ENCODE measurements around the gene GPATCH3. TPM values are rescaled to one million over a fixed set of nuclear protein-coding genes. Genes with fewer than 3 reads are reported as not detected.
"Not testable (repeated sequence)": the region's sequence is repeated elsewhere in the genome, so short reads cannot be mapped to it uniquely, and the experiment has no call there.

Gene GPATCH3
- total and polyA plus RNA-seq, 2 donors = 6.4 to 11.2 TPM

DNA sequence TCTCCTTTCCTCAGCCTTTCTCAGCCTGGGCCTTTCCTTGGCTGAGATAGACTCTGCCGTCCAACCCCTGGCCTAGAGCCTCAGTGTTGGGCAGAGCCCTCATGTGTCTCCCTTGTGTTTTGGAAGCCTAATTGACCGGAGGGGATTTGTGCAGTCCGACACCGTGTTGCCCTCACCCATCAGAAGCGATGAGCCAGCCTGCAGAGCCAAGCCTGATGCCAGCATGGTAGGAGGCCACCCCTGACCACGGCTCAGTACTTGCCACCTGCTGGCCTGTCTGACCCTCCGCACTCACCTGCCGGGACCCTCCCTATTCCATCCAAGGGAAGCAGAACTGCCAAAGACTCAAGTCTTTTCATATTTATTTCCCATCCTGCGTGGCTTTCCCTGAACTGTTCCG, 46.7 kb downstream of the GPATCH3 start:
- Histone ChIP-seq H3K36me3 (ENCODE audit: insufficient read depth) (peaks cover 2% of the 10 kb centered on the region), H3K4me1 (ENCODE audit: insufficient read depth) (no peaks in the 10 kb centered on the region), H3K4me3 (ENCODE audit: low read depth, low read length) (no peak overlapping the region), H3K27ac (ENCODE audit: low read depth) (no peak overlapping the region)
- DNase-seq (ENCODE audit: extremely low spot score) = no peak
- 94% methylated on average over 10 of the region's 10 CpGs for whole genome bisulfite sequencing

DNA sequence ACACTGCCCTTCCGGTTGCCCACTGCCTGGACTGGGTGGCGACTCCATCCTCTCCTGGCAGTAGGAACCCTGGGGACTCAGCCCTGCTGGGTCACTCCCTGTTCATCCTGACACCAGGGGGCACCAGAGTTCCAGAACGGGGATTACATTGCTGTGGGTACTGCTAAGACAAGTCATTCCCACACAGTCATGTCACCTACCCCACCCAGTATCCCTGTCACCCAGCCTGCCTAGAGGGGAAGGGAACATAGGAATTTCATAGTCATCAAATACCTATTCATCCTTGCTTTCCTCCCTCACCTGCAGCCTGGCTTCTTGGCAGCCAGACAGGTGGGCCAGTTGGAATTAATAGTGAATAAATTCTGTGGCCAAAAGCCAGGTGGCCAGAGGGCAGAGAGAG, 47.1 kb downstream of the GPATCH3 start:
- Histone ChIP-seq H3K4me3 (ENCODE audit: low read depth, low read length) (no peak overlapping the region), H3K27ac (ENCODE audit: low read depth) (no peak overlapping the region), H3K36me3 (ENCODE audit: insufficient read depth) (peaks cover 2% of the 10 kb centered on the region), H3K4me1 (ENCODE audit: insufficient read depth) (no peaks in the 10 kb centered on the region)
- WGBS = 20% methylated on average over 3 of the region's 3 CpGs
- DNase-seq (ENCODE audit: extremely low spot score) = no peak

DNA sequence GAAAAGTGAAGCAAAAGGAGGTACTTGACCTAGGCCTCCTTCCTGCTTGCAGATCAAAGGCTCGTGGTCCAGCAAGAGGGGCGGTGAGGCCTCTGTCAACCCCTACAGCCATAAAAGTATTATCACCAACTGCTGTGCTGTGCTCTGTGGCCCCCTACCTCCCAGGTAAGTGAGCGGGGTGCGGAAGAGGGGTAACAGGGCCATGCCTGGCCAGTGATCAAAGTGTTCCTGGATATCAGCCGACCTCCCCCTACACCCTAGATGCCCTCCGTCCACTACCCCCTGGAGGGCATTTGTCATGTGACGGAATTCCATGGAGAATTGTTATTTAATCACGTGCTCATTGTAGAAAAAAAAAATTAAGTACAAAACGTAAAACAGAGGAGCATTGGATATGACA, 47.6 kb downstream of the GPATCH3 start:
- WGBS = 73% methylated on average over 9 of the region's 9 CpGs
- DNase-seq (ENCODE audit: extremely low spot score) = no peak
- Histone ChIP-seq H3K4me3 (ENCODE audit: low read depth, low read length) (no peak overlapping the region), H3K36me3 (ENCODE audit: insufficient read depth) (peaks cover 2% of the 10 kb centered on the region), H3K4me1 (ENCODE audit: insufficient read depth) (no peaks in the 10 kb centered on the region), H3K27ac (ENCODE audit: low read depth) (no peak overlapping the region)

DNA sequence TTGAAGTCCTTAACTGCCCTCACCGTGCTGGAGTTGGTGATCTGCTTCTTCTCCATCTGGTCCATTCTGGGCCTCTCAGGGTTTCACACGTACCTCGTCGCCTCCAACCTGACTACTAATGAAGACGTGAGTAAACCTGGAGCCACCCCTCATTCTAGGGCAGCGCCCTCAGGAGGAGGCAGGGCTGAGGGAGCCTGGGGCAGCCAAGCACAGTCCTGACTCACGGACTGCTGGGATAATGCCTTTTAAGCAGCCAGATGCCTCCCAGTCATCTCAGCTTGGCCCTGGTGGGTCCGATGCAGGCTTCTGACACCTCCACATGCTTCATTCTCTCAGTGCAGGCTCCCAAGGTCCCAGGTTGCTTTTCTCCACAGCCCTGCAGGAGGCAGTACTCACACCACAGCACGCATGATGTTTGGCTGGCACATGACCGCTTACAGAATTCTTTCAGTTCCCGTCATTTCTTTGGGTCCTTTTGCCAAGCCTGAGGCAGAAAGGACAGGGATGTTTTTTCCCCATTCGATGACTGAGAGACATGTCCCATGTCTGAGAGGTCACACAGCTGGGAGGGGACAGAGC, 49.1 kb downstream of the GPATCH3 start:
- Histone ChIP-seq H3K4me1 (ENCODE audit: insufficient read depth) (no peaks in the 10 kb centered on the region), H3K36me3 (ENCODE audit: insufficient read depth) (peaks cover 5% of the 10 kb centered on the region), H3K27ac (ENCODE audit: low read depth) (no peak overlapping the region), H3K4me3 (ENCODE audit: low read depth, low read length) (no peak overlapping the region)
- 82% methylated on average over 12 of the region's 12 CpGs for WGBS
- no peak for DNase-seq (ENCODE audit: extremely low spot score)

DNA sequence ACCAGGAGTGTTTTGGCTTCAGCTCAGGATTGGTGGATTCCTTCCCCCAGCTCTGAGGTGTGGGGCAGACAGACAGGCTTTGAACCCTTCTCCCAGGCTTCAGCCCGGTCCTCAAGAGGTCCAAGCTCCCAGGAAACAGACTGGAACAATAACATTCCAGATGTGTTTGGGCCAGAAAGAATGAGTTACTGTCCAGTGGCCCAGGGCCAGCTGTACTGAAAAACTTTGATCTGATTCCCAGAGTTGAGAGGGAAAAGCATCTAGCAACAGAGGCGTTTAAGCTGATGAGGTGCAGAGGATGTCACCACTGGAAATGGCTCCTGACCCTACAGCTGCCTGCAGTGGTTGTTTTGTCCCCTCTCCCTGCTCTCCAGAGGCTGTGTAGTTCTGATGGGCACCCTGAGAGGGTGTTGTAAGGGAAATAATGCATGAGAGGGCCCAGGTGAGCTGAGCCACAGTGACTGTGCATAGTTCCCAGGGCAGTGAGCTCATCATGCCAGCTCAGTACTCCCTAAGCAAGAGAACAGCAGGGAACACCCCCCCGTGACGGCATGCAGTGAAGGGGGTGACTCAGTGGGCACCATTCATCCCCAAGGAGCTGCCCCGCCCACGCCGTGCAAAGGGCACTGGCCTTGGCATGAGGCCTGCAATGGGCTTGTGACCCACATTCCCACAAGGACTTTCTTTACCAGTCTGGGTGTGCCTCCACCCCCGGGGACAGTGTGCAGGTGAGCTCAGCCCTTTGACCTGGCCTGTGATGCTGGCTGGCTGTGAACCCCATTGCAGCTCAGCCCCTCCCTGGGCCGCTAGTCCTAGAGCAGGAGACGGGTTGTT, 51.1 kb downstream of the GPATCH3 start:
- Histone ChIP-seq H3K27ac (ENCODE audit: low read depth) (no peak overlapping the region), H3K4me1 (ENCODE audit: insufficient read depth) (no peaks in the 10 kb centered on the region), H3K36me3 (ENCODE audit: insufficient read depth) (peaks cover 5% of the 10 kb centered on the region), H3K4me3 (ENCODE audit: low read depth, low read length) (no peak overlapping the region)
- no peak for DNase-seq (ENCODE audit: extremely low spot score)
- WGBS = 64% methylated on average over 10 of the region's 10 CpGs

DNA sequence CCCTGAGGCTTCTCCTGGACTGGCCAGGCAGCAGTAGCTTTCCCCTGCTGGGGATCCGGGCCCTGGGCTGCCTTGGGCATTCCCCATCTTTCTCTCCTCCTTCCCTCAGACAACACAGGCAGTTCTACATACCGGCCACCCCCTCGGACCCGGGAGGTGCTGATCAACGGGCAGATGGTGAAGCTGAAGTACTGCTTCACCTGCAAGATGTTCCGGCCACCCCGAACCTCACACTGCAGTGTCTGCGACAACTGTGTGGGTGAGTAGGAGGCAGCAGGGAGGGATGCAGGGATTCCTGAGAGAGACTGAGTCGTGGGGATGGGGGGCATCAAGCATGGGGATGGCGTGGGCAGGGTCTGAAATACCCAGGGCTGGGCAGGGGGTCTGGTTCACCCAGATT, 51.8 kb downstream of the GPATCH3 start:
- WGBS = 93% methylated on average over 10 of the region's 10 CpGs
- Histone ChIP-seq H3K27ac (ENCODE audit: low read depth) (no peak overlapping the region), H3K4me1 (ENCODE audit: insufficient read depth) (no peaks in the 10 kb centered on the region), H3K4me3 (ENCODE audit: low read depth, low read length) (no peak overlapping the region), H3K36me3 (ENCODE audit: insufficient read depth) (peaks cover 5% of the 10 kb centered on the region)
- no peak for DNase-seq (ENCODE audit: extremely low spot score)

DNA sequence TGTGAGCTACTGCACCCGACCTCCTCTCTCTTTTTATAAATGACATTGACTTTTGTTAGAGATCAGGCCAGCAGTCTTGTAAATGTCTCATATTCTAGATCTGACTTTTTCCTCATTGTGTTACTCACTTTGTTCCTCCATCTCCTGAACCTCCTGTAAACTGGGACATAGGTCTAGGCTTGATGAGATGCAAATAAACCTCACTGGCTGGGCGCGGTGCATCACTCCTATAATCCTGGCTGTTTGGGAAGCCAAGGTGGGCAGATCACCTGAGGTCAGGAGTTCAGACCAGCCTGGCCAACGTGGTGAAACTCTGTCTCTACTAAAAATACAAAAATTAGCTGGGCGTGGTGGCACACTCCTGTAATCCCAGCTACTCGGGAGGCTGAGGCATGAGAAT, 52.4 kb downstream of the GPATCH3 start:
- not testable (repeated sequence) for DNase-seq (ENCODE audit: extremely low spot score); H3K36me3 ChIP-seq (ENCODE audit: insufficient read depth); H3K4me3 ChIP-seq (ENCODE audit: low read depth, low read length); H3K4me1 ChIP-seq (ENCODE audit: insufficient read depth); H3K27ac ChIP-seq (ENCODE audit: low read depth)
- 84% methylated on average over 6 of the region's 6 CpGs for WGBS

DNA sequence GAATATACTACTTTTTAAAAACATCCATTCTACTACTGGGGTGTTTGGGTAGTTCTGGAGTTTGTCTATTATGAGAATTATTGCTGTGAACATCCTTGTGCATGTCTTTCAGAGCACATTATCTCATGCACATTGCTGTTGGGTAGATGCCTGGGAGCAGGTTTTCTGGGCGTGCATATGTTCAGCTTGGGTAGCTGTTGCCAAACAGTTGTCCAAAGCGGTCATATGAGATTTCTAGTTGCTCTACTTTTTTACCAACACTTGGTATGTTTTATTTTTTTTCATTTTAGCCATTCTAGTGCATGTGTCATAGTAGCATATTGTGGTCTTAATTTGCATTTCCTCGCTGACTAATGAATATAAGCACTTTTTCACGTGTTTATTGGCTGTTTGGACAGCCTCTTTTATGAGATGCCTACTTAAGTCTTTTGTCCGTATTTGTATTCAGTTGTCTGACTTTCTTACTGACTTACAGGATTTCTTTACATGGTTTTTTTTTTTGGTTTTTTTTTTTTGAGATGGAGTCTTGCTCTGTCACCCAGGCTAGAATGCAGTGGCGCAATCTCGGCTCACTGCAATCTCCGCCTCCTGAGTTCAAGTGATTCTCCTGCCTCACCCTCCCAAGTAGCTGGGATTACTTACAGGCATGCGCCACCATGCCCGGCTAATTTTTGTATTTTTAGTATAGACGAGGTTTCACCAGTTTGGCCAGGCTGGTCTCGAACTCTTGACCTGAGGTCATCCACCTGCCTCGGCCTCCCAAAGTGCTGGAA, 55.7 kb downstream of the GPATCH3 start:
- DNase-seq (ENCODE audit: extremely low spot score) = no peak
- H3K27ac ChIP-seq (ENCODE audit: low read depth) = no peak overlapping the region
- 88% methylated on average over 13 of the region's 13 CpGs for WGBS
- H3K4me3 ChIP-seq (ENCODE audit: low read depth, low read length) = no peak overlapping the region
- no peaks in the 10 kb centered on the region for H3K4me1 ChIP-seq (ENCODE audit: insufficient read depth)
- H3K36me3 ChIP-seq (ENCODE audit: insufficient read depth) = peaks cover 5% of the 10 kb centered on the region

Other genes starting within 250 kb of the GPATCH3 start
- 40.6 TPM for gene ARID1A, start 204.5 kb downstream of the GPATCH3 start, total RNA-seq
- 31.8 TPM for gene ARID1A, start 204.5 kb downstream of the GPATCH3 start, polyA plus RNA-seq
- 13.4 TPM for gene PIGV, start 112.5 kb downstream of the GPATCH3 start, total RNA-seq
- gene PIGV, start 112.5 kb downstream of the GPATCH3 start, polyA plus RNA-seq = 17.4 TPM
- gene ZDHHC18, start 73.8 kb downstream of the GPATCH3 start, total RNA-seq = 9.2 TPM
- gene ZDHHC18, start 73.8 kb downstream of the GPATCH3 start, polyA plus RNA-seq = 18.8 TPM
- gene SFN, start 37.3 kb downstream of the GPATCH3 start, total RNA-seq = 8.6 TPM
- 23.5 TPM for gene SFN, start 37.3 kb downstream of the GPATCH3 start, polyA plus RNA-seq
- gene GPN2, start 10.2 kb downstream of the GPATCH3 start, total RNA-seq = 11.4 TPM
- 16.6 TPM for gene GPN2, start 10.2 kb downstream of the GPATCH3 start, polyA plus RNA-seq
- not detected for gene NR0B2, start 13.5 kb upstream of the GPATCH3 start, total RNA-seq
- gene NR0B2, start 13.5 kb upstream of the GPATCH3 start, polyA plus RNA-seq = not detected
- gene NUDC, start 21.3 kb upstream of the GPATCH3 start, total RNA-seq = 9.7 TPM
- gene NUDC, start 21.3 kb upstream of the GPATCH3 start, polyA plus RNA-seq = 71.0 TPM
- gene KDF1, start 60.0 kb upstream of the GPATCH3 start, total RNA-seq = 2.3 TPM
- gene KDF1, start 60.0 kb upstream of the GPATCH3 start, polyA plus RNA-seq = 2.0 TPM
- 7.1 TPM for gene TRNP1, start 93.2 kb upstream of the GPATCH3 start, total RNA-seq
- 31.4 TPM for gene TRNP1, start 93.2 kb upstream of the GPATCH3 start, polyA plus RNA-seq
- 5.8 TPM for gene TENT5B, start 112.4 kb upstream of the GPATCH3 start, total RNA-seq
- gene TENT5B, start 112.4 kb upstream of the GPATCH3 start, polyA plus RNA-seq = 102 TPM